ENCODE results near the gene KCNAB1. TPM values are rescaled to one million over a fixed set of nuclear protein-coding genes. Genes with fewer than 3 reads are reported as not detected.

The KCNAB1 gene
- total and polyA plus RNA-seq, 2 of the 8 experiments (the other 6 are each of a cell fraction or from before 2014, with no cell fraction given): 0.51 to 2.3 TPM

DNA sequence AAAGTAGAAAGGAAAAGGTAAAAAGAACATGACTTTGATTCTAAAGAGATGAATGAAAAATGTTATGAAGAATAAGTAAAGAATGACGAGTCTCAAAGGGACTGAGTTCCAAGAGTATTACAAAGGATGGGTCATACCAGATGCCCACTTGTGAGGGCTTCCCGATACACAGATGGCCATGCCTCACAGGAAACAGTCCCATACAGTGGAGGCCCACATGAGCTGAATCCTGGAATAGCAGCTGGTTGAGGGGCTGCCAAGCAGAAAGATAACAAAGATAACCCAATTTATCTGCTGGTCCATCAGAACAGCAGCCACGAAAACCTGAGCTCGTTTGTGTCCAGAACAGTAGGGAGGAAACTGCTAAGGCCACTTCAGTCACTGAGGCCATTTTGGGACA is 430.9 kb downstream of the KCNAB1 start (continued):
- no peak for TF ChIP-seq CHD7 (IDR thresholded peaks at IDR 0.05; ENCODE audit: insufficient replicate concordance, low read length)
- no peak for TF ChIP-seq EGR1 (IDR thresholded peaks at IDR 0.05; ENCODE audit: borderline replicate concordance, low read depth, low read length)
- TF ChIP-seq TEAD4 (IDR thresholded peaks at IDR 0.05; ENCODE audit: low read depth, low read length): no peak
- no peak for TF ChIP-seq EZH2 (IDR thresholded peaks at IDR 0.05; ENCODE audit: low read depth, low read length, severe bottlenecking)
- no peak for TF ChIP-seq YY1 (IDR thresholded peaks at IDR 0.05; ENCODE audit: low read depth, low read length)
- no peak for TF ChIP-seq CTCF (IDR thresholded peaks at IDR 0.05; ENCODE audit: control extremely low read depth in 1 of 3, insufficient read depth in 1 of 3, low read depth in 1 of 3, low read length in 3 of 3)
- TF ChIP-seq RFX5 (IDR thresholded peaks at IDR 0.05; ENCODE audit: borderline replicate concordance, low read depth, low read length): no peak
- TF ChIP-seq SUZ12 (IDR thresholded peaks at IDR 0.05; ENCODE audit: low read length): no peak
- TF ChIP-seq RXRA (IDR thresholded peaks at IDR 0.05; ENCODE audit: insufficient read depth, low read depth, low read length): no peak
- TF ChIP-seq SIX5 (IDR thresholded peaks at IDR 0.05; ENCODE audit: low read depth, low read length): no peak

All from H1 (cell line).